GM12801 (cell line): ENCODE data around the gene RPAIN.

Source experiments
- TF ChIP-seq, protein P1 (sequence below): IDR thresholded peaks from one replicate; pipeline ENCODE4 v1.5.1; 2011; ENCODE audit warnings: control low read depth; ENCODE audit not compliant: insufficient read length; ENCODE audit errors: extremely low read depth

The RPAIN gene, protein sequence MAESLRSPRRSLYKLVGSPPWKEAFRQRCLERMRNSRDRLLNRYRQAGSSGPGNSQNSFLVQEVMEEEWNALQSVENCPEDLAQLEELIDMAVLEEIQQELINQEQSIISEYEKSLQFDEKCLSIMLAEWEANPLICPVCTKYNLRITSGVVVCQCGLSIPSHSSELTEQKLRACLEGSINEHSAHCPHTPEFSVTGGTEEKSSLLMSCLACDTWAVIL

DNA sequence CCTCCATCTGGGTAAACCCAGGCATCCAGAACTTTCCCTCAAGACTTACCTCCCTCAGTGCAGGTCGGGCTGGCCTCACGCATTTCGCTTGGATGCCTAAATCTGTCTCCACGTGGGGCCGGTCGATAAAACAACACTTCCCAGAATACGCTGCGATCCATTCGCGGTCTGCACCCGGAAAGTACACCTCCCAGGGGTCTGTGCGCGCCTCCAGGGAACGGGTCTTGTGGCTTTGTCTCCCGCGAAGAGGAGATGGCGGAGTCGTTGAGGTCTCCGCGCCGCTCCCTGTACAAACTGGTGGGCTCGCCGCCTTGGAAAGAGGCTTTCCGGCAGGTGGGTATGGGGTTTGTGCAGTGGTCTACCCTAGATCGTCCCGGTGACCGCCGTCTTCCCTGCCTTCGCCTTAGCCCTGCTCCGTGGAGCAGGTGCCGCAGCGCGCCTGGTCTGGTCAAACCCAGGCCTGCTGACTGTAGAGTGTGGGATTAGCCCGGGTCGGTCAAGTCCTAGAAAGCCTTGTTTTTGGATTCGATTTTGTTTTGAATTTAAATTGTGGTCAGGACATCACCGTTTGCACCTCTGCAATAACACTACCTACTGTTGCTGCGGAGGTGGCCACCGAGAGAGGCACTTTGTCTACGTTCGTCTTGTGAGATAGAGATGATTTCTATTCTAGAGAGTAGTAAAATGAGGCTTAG, at the start of gene RPAIN:
Gene RPAIN, plus strand, starts transcription at position 224 of the 695 bp plus-strand sequence. Its CDS starts 29 bp downstream, at position 253.
- TF ChIP-seq, protein P1, sequence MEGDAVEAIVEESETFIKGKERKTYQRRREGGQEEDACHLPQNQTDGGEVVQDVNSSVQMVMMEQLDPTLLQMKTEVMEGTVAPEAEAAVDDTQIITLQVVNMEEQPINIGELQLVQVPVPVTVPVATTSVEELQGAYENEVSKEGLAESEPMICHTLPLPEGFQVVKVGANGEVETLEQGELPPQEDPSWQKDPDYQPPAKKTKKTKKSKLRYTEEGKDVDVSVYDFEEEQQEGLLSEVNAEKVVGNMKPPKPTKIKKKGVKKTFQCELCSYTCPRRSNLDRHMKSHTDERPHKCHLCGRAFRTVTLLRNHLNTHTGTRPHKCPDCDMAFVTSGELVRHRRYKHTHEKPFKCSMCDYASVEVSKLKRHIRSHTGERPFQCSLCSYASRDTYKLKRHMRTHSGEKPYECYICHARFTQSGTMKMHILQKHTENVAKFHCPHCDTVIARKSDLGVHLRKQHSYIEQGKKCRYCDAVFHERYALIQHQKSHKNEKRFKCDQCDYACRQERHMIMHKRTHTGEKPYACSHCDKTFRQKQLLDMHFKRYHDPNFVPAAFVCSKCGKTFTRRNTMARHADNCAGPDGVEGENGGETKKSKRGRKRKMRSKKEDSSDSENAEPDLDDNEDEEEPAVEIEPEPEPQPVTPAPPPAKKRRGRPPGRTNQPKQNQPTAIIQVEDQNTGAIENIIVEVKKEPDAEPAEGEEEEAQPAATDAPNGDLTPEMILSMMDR, result no peak

- TF ChIP-seq, protein P1, result no peak
Observed at GRCh38 chr17:5370411-5370810, 49.6 kb upstream of the RPAIN start.

DNA sequence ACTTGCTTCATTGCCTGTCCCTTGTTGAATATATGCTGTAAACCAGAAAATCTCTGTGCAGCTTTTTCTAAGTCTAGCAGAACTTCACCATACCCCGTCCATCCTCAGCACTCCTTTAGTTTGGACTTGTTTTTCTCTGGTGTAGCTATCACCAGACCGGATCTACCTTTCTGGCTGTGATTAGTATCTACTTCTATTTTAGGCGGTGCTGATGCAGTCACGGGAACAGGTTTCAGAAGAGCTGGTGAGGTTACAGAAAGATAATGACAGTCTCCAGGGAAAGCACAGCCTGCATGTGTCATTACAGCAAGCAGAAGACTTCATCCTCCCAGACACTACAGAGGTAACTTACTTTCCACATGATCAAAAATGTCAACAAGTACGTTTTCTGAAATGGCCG, 46.9 kb upstream of the RPAIN start:
- TF ChIP-seq, protein P1, result no peak

GRCh38 chr17:5378566-5379207, 41.3 kb upstream of the RPAIN start:
- TF ChIP-seq, protein P1, result no peak

DNA sequence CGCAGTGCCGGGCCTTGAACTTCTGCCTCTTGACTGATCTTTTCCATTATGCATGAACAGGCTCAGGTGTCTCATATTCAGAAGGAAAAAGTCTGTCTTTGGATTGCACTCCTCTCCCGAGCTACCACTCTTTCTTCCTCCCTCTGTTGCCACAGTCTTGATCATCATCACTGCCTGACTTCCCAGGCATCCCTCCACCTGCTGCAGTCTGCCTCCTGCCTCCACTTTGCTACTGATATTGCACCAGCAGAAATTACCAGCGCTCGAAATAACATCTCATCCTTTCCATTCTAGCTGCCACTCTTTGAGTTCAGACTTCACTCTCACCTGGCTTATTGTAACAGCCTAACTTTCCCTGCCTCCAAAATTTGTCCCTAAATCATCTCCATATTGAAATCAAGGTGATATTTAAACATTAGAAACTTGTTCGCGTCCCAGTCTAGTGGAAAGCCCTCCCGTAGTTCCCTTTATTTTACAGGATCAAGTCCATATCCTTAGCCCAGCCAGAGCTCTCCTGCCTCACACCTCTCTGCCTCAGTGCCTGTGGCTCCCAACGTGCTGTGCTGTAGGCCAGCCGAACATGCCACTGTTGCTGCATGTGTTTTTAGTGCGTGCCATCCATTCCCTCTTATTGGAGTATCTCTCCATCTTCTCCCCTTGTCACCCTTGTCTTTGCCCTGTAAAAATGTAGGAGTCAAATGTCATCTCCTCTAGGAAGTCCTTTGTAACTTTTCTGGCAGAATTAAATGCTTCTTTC, 40.5 kb upstream of the RPAIN start:
- TF ChIP-seq, protein P1, result no peak

GRCh38 chr17:5380491-5381135, 39.4 kb upstream of the RPAIN start:
- TF ChIP-seq, protein P1, result no peak
